Peyer's patch (tissue), 4 donors: ENCODE data around the gene ZHX3. TPM values are rescaled to one million over a fixed set of nuclear protein-coding genes. Genes with fewer than 3 reads are reported as not detected.

Experiments used
- DNase-seq, 3 donors: peaks; one replicate each; pipeline ENCODE4 v3.0.0-alpha.2; 2017 to 2019
- H3K27ac ChIP-seq, 4 donors: fragments of 200-600 bp; sonication (generic); one replicate each; pipeline ENCODE4 v1.5.1; 2016 to 2019
- H3K27me3 ChIP-seq, 2 donors: fragments of 200-600 bp; sonication (generic); one replicate each; pipeline ENCODE4 v1.5.1; 2019
- H3K36me3 ChIP-seq, 3 donors: fragments of 200-600 bp; sonication (generic); one replicate each; pipeline ENCODE4 v1.5.1; 2016 to 2019
- H3K4me1 ChIP-seq, 4 donors: fragments of 200-600 bp; sonication (generic); one replicate each; pipeline ENCODE4 v1.5.1; 2016 to 2019
- H3K4me3 ChIP-seq, 4 donors: fragments of 200-600 bp; sonication (generic); 1 replicate in 3 of 4; 2 replicates in 1 of 4; pipeline ENCODE4 v1.5.1; 2016 to 2019; ENCODE audit warnings: mild to moderate bottlenecking in 1 of 4
- H3K9me3 ChIP-seq, 4 donors: fragments of 200-600 bp; sonication (generic); one replicate each; pipeline ENCODE4 v1.5.1; 2016 to 2019; ENCODE audit warnings: mild to moderate bottlenecking in 1 of 4
- CTCF ChIP-seq, 6 experiments: fragments of 450-650 bp in 4 of 6; fragments of 200-600 bp in 2 of 6; sonication (generic) in 1 of 6; IDR thresholded peaks; one replicate each; pipeline ENCODE4 v1.5.1; 2017 to 2019; ENCODE audit warnings: antibody characterized with exemption in 6 of 6, mild to moderate bottlenecking in 3 of 6, moderate library complexity in 1 of 6
- POLR2A ChIP-seq, 2 donors: fragments of 450-650 bp; IDR thresholded peaks; one replicate each; pipeline ENCODE4 v1.5.1; 2017; ENCODE audit warnings: antibody characterized with exemption in 2 of 2, mild to moderate bottlenecking in 2 of 2, moderate library complexity in 2 of 2
- total RNA-seq, 4 donors: library from RNA; depleted of rRNA; stranded (reverse); fragments of >200 nt; gene quantifications; one replicate each; pipeline ENCODE4 v1.1.0, GENCODE V29; 2016

ZHX3 gene
- total RNA-seq, 4 donors from 2014 or later = 33.8 to 53.0 (median 39.5) TPM

GRCh38 chr20:41304002-41304401 is 13.5 kb downstream of the ZHX3 start:
- H3K4me3 ChIP-seq = no peak overlapping the region
- no peak overlapping the region for H3K27ac ChIP-seq
- no peak for DNase-seq
- no peaks in the 10 kb centered on the region for H3K9me3 ChIP-seq
- H3K27me3 ChIP-seq = no peaks in the 10 kb centered on the region
- H3K36me3 ChIP-seq = no peaks in the 10 kb centered on the region
- TF ChIP-seq CTCF (IDR thresholded peaks at IDR 0.05) (no peak), POLR2A (IDR thresholded peaks at IDR 0.05) (no peak)
- peaks cover 0 to 6% (median 1%) of the 10 kb centered on the region in 4 donors for H3K4me1 ChIP-seq

- Histone ChIP-seq H3K27ac (no peak overlapping the region), H3K9me3 (no peaks in the 10 kb centered on the region), H3K27me3 (no peaks in the 10 kb centered on the region), H3K4me1 (no peaks in the 10 kb centered on the region), H3K4me3 (no peak overlapping the region), H3K36me3 (no peaks in the 10 kb centered on the region)
- DNase-seq = no peak
- TF ChIP-seq CTCF (IDR thresholded peaks at IDR 0.05) (no peak), POLR2A (IDR thresholded peaks at IDR 0.05) (no peak)
These were observed 16.6 kb downstream of the ZHX3 start for GRCh38 chr20:41300886-41301285.

GRCh38 chr20:41300383-41300782 is 17.1 kb downstream of the ZHX3 start:
- no peak for DNase-seq
- no peaks in the 10 kb centered on the region for H3K4me1 ChIP-seq

GRCh38 chr20:41299899-41300298 is 17.6 kb downstream of the ZHX3 start:
- Histone ChIP-seq H3K9me3 (no peaks in the 10 kb centered on the region), H3K27ac (no peak overlapping the region), H3K27me3 (no peaks in the 10 kb centered on the region), H3K4me1 (no peaks in the 10 kb centered on the region), H3K4me3 (no peak overlapping the region), H3K36me3 (no peaks in the 10 kb centered on the region)
- TF ChIP-seq POLR2A (IDR thresholded peaks at IDR 0.05) (no peak), CTCF (IDR thresholded peaks at IDR 0.05) (no peak)
- no peak for DNase-seq

More at GRCh38 chr20:41300383-41300782, 17.1 kb downstream of the ZHX3 start:
- H3K36me3 ChIP-seq = no peaks in the 10 kb centered on the region
- no peak overlapping the region for H3K27ac ChIP-seq
- H3K9me3 ChIP-seq = no peaks in the 10 kb centered on the region
- no peaks in the 10 kb centered on the region for H3K27me3 ChIP-seq
- H3K4me3 ChIP-seq = no peak overlapping the region
- TF ChIP-seq POLR2A (IDR thresholded peaks at IDR 0.05) (no peak), CTCF (IDR thresholded peaks at IDR 0.05) (no peak)

- H3K4me3 ChIP-seq = no peak overlapping the region
- DNase-seq = no peak
- no peaks in the 10 kb centered on the region for H3K36me3 ChIP-seq
- no peaks in the 10 kb centered on the region for H3K9me3 ChIP-seq
- no peaks in the 10 kb centered on the region for H3K4me1 ChIP-seq
- H3K27ac ChIP-seq = peak overlapping the region in 2 of 4 donors; percentile 8
- no peak for TF ChIP-seq CTCF (IDR thresholded peaks at IDR 0.05)
- no peak for TF ChIP-seq POLR2A (IDR thresholded peaks at IDR 0.05)
- H3K27me3 ChIP-seq = no peaks in the 10 kb centered on the region
These were observed 24.1 kb downstream of the ZHX3 start for GRCh38 chr20:41293269-41294037.
